HepG2 (cell line): ENCODE data around the gene PADI2. TPM values are rescaled to one million over a fixed set of nuclear protein-coding genes. Genes with fewer than 3 reads are reported as not detected.

ENCODE experiments used
- ATAC-seq: fragments of 200-7000 bp; cut with Tn5 transposase; 3 replicates; pipeline ENCODE4 v1.9.1; 2020; ENCODE audit warnings: mild to moderate bottlenecking, moderate library complexity
- BruUV-seq: library from RNA; stranded (reverse); fragments of 400-500 nt; replicated peaks from 2 replicates; lab custom pipeline; 2021; lab: Mats Ljungman, UMichigan
- CTCF ChIA-PET: fragments of 300-600 bp; formaldehyde crosslinking; extraction: SDS; loops from one replicate; lab custom pipeline; 2021; ENCODE audit warnings: low total read pairs, inconsistent platforms, low intra/inter-chr PET ratio; lab: Yijun Ruan, JAX
- POLR2A ChIA-PET: fragments of 350-600 bp; sonication (Branson Sonifier 250); formaldehyde crosslinking; loops from one replicate; lab custom pipeline; 2020; ENCODE audit warnings: antibody characterized with exemption, inconsistent platforms; lab: Yijun Ruan, JAX
- DNase-seq: peaks from one replicate; pipeline ENCODE4 v3.0.0-alpha.2; 2015; ENCODE audit warnings: low spot score
- FAIRE-seq: peaks from 3 replicates; lab custom pipeline; 2011; peaks lifted over from hg19 to GRCh38; lab: Jason Lieb, UNC
- H2AFZ ChIP-seq: one replicate; pipeline ENCODE4 v1.6.1; 2011; ENCODE audit warnings: low read length, inconsistent platforms
- H3K27ac ChIP-seq: fragments of 300-600 bp; 3 replicates; pipeline ENCODE4 v1.8.0; 2011; ENCODE audit warnings: mixed run types, mild to moderate bottlenecking, mixed read lengths, low read length, inconsistent platforms; ENCODE audit not compliant: insufficient read depth; ENCODE audit errors: extremely low read length
- H3K27me3 ChIP-seq, 2 experiments: fragments of 200-600 bp in 1 of 2; 2 replicates in 1 of 2; 3 replicates in 1 of 2; pipeline versions ENCODE4 v1.6.0 to v1.8.0; 2011; ENCODE audit warnings: low read length in 2 of 2, mild to moderate bottlenecking in 2 of 2, moderate library complexity in 2 of 2, inconsistent platforms in 1 of 2; ENCODE audit not compliant: insufficient read depth in 2 of 2, control insufficient read depth in 1 of 2
- H3K36me3 ChIP-seq, 2 experiments: fragments of 200-600 bp in 1 of 2; replicated peaks in 1 of 2; 2 replicates in 1 of 2; 3 replicates in 1 of 2; pipeline versions ENCODE4 v1.5.1 to v1.8.0; 2011; ENCODE audit warnings: low read length in 2 of 2, inconsistent platforms in 1 of 2; ENCODE audit not compliant: insufficient read depth in 2 of 2, control insufficient read depth in 1 of 2
- H3K4me1 ChIP-seq: 2 replicates; pipeline ENCODE4 v1.5.1; 2012; ENCODE audit warnings: low read length, inconsistent platforms; ENCODE audit not compliant: insufficient read depth
- H3K4me2 ChIP-seq: 2 replicates; pipeline ENCODE4 v1.6.0; 2011; ENCODE audit warnings: low read depth, low read length, inconsistent platforms
- H3K4me3 ChIP-seq, 3 experiments: fragments of 200-600 bp in 1 of 3; sonication (generic), shearing (Covaris generic) in 1 of 3; replicated peaks in 1 of 3; 2 replicates each; pipeline ENCODE4 v1.5.1; 2011 to 2016; ENCODE audit warnings: low read length in 3 of 3, inconsistent platforms in 2 of 3, low read depth in 2 of 3, mild to moderate bottlenecking in 2 of 3, control low read depth in 1 of 3, mixed read lengths in 1 of 3; ENCODE audit not compliant: insufficient read depth in 1 of 3
- H3K79me2 ChIP-seq: one replicate; pipeline ENCODE4 v1.6.1; 2011; ENCODE audit warnings: low read length, inconsistent platforms; ENCODE audit not compliant: insufficient read depth
- H3K9ac ChIP-seq: 2 replicates; pipeline ENCODE4 v1.6.0; 2011; ENCODE audit warnings: mild to moderate bottlenecking, low read depth, low read length, inconsistent platforms; ENCODE audit not compliant: insufficient read depth
- H3K9me3 ChIP-seq: 2 replicates; pipeline ENCODE4 v1.5.1; 2012; ENCODE audit warnings: mild to moderate bottlenecking, low read length
- H4K20me1 ChIP-seq: 2 replicates; pipeline ENCODE4 v1.6.0; 2011; ENCODE audit warnings: inconsistent platforms, mild to moderate bottlenecking, low read length, moderate library complexity; ENCODE audit not compliant: insufficient read depth
- ADNP ChIP-seq: sonication (generic); formaldehyde crosslinking; IDR thresholded peaks from 2 replicates; pipeline ENCODE4 v1.4.0; 2020; ENCODE audit warnings: missing genetic modification reagents
- BCLAF1 ChIP-seq: fragments of 450-650 bp; IDR thresholded peaks from 2 replicates; pipeline ENCODE4 v1.6.1; 2017; ENCODE audit warnings: mild to moderate bottlenecking
- GPN1 ChIP-seq: sonication (generic); formaldehyde crosslinking; IDR thresholded peaks from 2 replicates; pipeline ENCODE4 v1.5.1; 2020; ENCODE audit warnings: missing genetic modification reagents, borderline replicate concordance
- JDP2 ChIP-seq: sonication (generic); formaldehyde crosslinking; IDR thresholded peaks from 2 replicates; pipeline ENCODE4 v1.8.1; 2022; ENCODE audit warnings: missing genetic modification reagents, borderline replicate concordance
- KMT2B ChIP-seq: IDR thresholded peaks from 2 replicates; pipeline ENCODE4 v1.6.1; 2016; ENCODE audit warnings: missing genetic modification reagents, missing compliant biosample characterization
- RFXANK ChIP-seq: IDR thresholded peaks from 2 replicates; pipeline ENCODE4 v1.6.1; 2016
- SATB2 ChIP-seq: sonication (generic); formaldehyde crosslinking; IDR thresholded peaks from 2 replicates; pipeline ENCODE4 v1.5.0; 2020; ENCODE audit warnings: missing genetic modification reagents
- TMF1 ChIP-seq: sonication (generic); formaldehyde crosslinking; IDR thresholded peaks from 2 replicates; pipeline ENCODE4 v1.8.1; 2022; ENCODE audit warnings: low read depth, missing genetic modification reagents
- ZNF775 ChIP-seq: sonication (generic); formaldehyde crosslinking; IDR thresholded peaks from 2 replicates; pipeline ENCODE4 v1.4.0; 2020; ENCODE audit warnings: missing genetic modification reagents, mild to moderate bottlenecking, moderate library complexity, borderline replicate concordance
- WGBS: methylation state at CpG from one replicate; pipeline ENCODE4 v1.1.6; 2017; ENCODE audit warnings: low lambda C conversion rate; 5-methylcytosine and 5-hydroxymethylcytosine counted together
- in situ Hi-C: cut with HindIII; loops from 2 replicates; pipeline ENCODE4 v1.10.0; 2017; ENCODE audit warnings: low pct_unique_long_range_greater_than_20kb; ENCODE audit not compliant: extremely low pct_ligation_motif_present
- intact Hi-C: fragments of 100-400 bp; cut with micrococcal nuclease; formaldehyde crosslinking; loops from one replicate; pipeline ENCODE4 v1.10.0; 2022; ENCODE audit not compliant: unreplicated experiment
- polyA plus RNA-seq, 8 experiments: library from polyadenylated mRNA; depleted of rRNA in 3 of 8; stranded (reverse) in 7 of 8; unstranded in 1 of 8; fragments of >200 nt; fragmentation: Illumina TruSeq in 4 of 8; extraction: Trizol in 4 of 8; gene quantifications; 2 replicates each; pipeline versions ENCODE4 v1.2.1 to v1.2.3, GENCODE V29; 2011 to 2016; ENCODE audit warnings: low read depth in 4 of 8, missing spikeins in 1 of 8, mixed read lengths in 1 of 8; ENCODE audit not compliant: insufficient read depth in 1 of 8
- total RNA-seq, 5 experiments: library from RNA; depleted of rRNA; stranded (reverse); fragments of >200 nt; fragmentation: Illumina TruSeq; extraction: Trizol; gene quantifications; 2 replicates each; pipeline ENCODE4 v1.2.3, GENCODE V29; 2016; ENCODE audit warnings: low read depth in 1 of 5

Gene PADI2
- total and polyA plus RNA-seq, 2 of the 13 experiments (the other 11 are each of a cell fraction or from before 2014, with no cell fraction given), result not detected

DNA sequence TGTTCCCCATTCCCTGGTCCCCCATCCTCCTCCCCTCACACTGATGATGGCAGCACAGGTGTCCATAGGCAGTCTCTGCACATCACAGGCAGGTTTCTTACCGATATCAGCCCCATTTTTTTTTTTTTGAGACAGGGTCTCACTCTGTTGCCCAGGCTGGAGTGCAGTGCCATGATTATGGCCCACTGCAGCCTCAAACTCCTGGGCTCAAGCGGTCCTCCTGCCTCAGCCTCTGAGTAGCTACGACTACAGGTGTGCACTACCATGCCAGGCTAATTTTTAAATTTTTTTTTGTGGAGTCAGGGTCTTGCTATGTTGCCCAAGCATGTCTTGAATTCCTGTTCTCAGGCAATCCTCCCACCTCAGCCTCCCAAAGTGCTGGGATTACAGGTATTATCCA lies 36.5 kb downstream of the PADI2 start:
- H2AFZ ChIP-seq, result no peak overlapping the region
- no peaks in the 10 kb centered on the region for H3K79me2 ChIP-seq
- H3K27me3 ChIP-seq, result peaks cover 1 to 19% of the 10 kb centered on the region in 2 experiments; a peak in 3 of 5 replicates
- DNase-seq (no peak), ATAC-seq (no peak), FAIRE-seq (no peak)
- H3K27ac ChIP-seq, result no peak overlapping the region
- in situ Hi-C loops (no loop called here), intact Hi-C loops (loop anchor here (10.0 kb wide), 1 partner anchor 658 kb away; no protein-coding TSS in a partner anchor)
- TF ChIP-seq JDP2 (CRISPR knock-in tag) (no peak), ZNF775 (CRISPR knock-in tag) (no peak), KMT2B (CRISPR knock-in tag) (no peak), BCLAF1 (no peak), RFXANK (no peak), TMF1 (no peak), SATB2 (CRISPR knock-in tag) (no peak), GPN1 (CRISPR knock-in tag) (no peak), ADNP (CRISPR knock-in tag) (no peak)
- H3K4me1 ChIP-seq, result no peaks in the 10 kb centered on the region
- 6% methylated on average over 3 of the region's 3 CpGs for WGBS
- H3K9ac ChIP-seq, result no peak overlapping the region
- ChIA-PET POLR2A (no interaction called here), CTCF (no interaction called here)
- no peaks in the 10 kb centered on the region for H4K20me1 ChIP-seq
- no peaks in the 10 kb centered on the region for H3K9me3 ChIP-seq
- BruUV-seq, result no TSS peak
- H3K4me2 ChIP-seq, result no peak overlapping the region
- no peak overlapping the region for H3K4me3 ChIP-seq
- no peaks in the 10 kb centered on the region for H3K36me3 ChIP-seq
